ENCODE measurements around the gene PPP2R2C.

The PPP2R2C gene

GRCh38 chr4:6420036-6420435, 52.4 kb downstream of the PPP2R2C start:
- no peak for DNase-seq
- H3K4me3 ChIP-seq (ENCODE audit: low read depth, low read length) = no peak overlapping the region
- H3K4me1 ChIP-seq = no peaks in the 10 kb centered on the region
- no peaks in the 10 kb centered on the region for H3K9me3 ChIP-seq
- no peaks in the 10 kb centered on the region for H3K36me3 ChIP-seq
- no peak for TF ChIP-seq CTCF (IDR thresholded peaks at IDR 0.05; ENCODE audit: low read depth, low read length)
- no peaks in the 10 kb centered on the region for H3K27me3 ChIP-seq

- TF ChIP-seq CTCF (IDR thresholded peaks at IDR 0.05; ENCODE audit: low read depth, low read length) = no peak
- no peaks in the 10 kb centered on the region for H3K36me3 ChIP-seq
- H3K4me1 ChIP-seq = no peaks in the 10 kb centered on the region
- no peak overlapping the region for H3K4me3 ChIP-seq (ENCODE audit: low read depth, low read length)
- no peaks in the 10 kb centered on the region for H3K27me3 ChIP-seq
- no peaks in the 10 kb centered on the region for H3K9me3 ChIP-seq
- DNase-seq = no peak
Observed at GRCh38 chr4:6419452-6420028, 52.9 kb downstream of the PPP2R2C start.

GRCh38 chr4:6418193-6418755, 54.1 kb downstream of the PPP2R2C start:
- no peaks in the 10 kb centered on the region for H3K36me3 ChIP-seq
- no peaks in the 10 kb centered on the region for H3K4me1 ChIP-seq
- H3K9me3 ChIP-seq = no peaks in the 10 kb centered on the region
- DNase-seq = no peak
- no peak overlapping the region for H3K4me3 ChIP-seq (ENCODE audit: low read depth, low read length)
- no peak for TF ChIP-seq CTCF (IDR thresholded peaks at IDR 0.05; ENCODE audit: low read depth, low read length)
- H3K27me3 ChIP-seq = no peaks in the 10 kb centered on the region

GRCh38 chr4:6417516-6418050, 54.8 kb downstream of the PPP2R2C start:
- H3K9me3 ChIP-seq = no peaks in the 10 kb centered on the region
- no peak overlapping the region for H3K4me3 ChIP-seq (ENCODE audit: low read depth, low read length)
- H3K36me3 ChIP-seq = no peaks in the 10 kb centered on the region
- TF ChIP-seq CTCF (IDR thresholded peaks at IDR 0.05; ENCODE audit: low read depth, low read length) = no peak
- no peak for DNase-seq
- H3K4me1 ChIP-seq = no peaks in the 10 kb centered on the region
- H3K27me3 ChIP-seq = no peaks in the 10 kb centered on the region

GRCh38 chr4:6416518-6417286, 55.7 kb downstream of the PPP2R2C start:
- Histone ChIP-seq H3K9me3 (no peaks in the 10 kb centered on the region), H3K36me3 (no peaks in the 10 kb centered on the region), H3K4me3 (ENCODE audit: low read depth, low read length) (no peak overlapping the region), H3K27me3 (no peaks in the 10 kb centered on the region), H3K4me1 (no peaks in the 10 kb centered on the region)
- TF ChIP-seq CTCF (IDR thresholded peaks at IDR 0.05; ENCODE audit: low read depth, low read length) = no peak
- peak; percentile 59 for DNase-seq
